ENCODE data around the gene LRP4. TPM values are rescaled to one million over a fixed set of nuclear protein-coding genes. Genes with fewer than 3 reads are reported as not detected.

The LRP4 gene
- total and polyA plus RNA-seq, 12 donors: 6.7 to 33.2 (median 18.7) TPM

DNA sequence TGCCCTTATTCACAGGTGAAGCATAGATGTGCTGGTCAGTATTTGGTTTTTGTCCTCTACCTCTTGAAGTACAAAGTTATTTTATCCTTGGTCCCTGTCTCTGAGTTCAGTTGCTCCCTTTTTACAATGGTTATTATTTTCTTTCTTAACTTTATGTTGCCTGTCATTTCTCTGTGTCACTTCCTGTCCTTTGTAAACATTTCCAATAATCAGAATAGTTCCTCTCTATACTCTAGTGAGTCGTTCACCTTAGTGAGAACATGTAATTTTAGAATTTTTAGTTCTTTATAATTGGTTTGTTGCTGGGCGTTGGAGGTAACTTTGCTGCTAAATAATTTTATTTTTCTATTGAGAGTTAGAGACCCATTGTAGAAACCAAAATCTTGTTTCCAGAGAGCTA lies 34.2 kb upstream of the LRP4 start:
- H3K9me3 ChIP-seq: no peaks in the 10 kb centered on the region
- H3K4me3 ChIP-seq: no peak overlapping the region
- no peaks in the 10 kb centered on the region for H3K27me3 ChIP-seq
- TF ChIP-seq, protein P1, sequence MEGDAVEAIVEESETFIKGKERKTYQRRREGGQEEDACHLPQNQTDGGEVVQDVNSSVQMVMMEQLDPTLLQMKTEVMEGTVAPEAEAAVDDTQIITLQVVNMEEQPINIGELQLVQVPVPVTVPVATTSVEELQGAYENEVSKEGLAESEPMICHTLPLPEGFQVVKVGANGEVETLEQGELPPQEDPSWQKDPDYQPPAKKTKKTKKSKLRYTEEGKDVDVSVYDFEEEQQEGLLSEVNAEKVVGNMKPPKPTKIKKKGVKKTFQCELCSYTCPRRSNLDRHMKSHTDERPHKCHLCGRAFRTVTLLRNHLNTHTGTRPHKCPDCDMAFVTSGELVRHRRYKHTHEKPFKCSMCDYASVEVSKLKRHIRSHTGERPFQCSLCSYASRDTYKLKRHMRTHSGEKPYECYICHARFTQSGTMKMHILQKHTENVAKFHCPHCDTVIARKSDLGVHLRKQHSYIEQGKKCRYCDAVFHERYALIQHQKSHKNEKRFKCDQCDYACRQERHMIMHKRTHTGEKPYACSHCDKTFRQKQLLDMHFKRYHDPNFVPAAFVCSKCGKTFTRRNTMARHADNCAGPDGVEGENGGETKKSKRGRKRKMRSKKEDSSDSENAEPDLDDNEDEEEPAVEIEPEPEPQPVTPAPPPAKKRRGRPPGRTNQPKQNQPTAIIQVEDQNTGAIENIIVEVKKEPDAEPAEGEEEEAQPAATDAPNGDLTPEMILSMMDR (IDR thresholded peaks at IDR 0.05): no peak
- no peak overlapping the region for H3K27ac ChIP-seq
- no peak for ATAC-seq
- DNase-seq: no peak
- intact Hi-C loops (cut with DNase I): no loop called here
- H3K36me3 ChIP-seq: peaks cover 0 to 3% (median 0%) of the 10 kb centered on the region in 9 donors
- H3K4me1 ChIP-seq: no peaks in the 10 kb centered on the region
- 62 to 80% methylated on average over 2 of the region's 2 CpGs for WGBS, 2 donors

DNA sequence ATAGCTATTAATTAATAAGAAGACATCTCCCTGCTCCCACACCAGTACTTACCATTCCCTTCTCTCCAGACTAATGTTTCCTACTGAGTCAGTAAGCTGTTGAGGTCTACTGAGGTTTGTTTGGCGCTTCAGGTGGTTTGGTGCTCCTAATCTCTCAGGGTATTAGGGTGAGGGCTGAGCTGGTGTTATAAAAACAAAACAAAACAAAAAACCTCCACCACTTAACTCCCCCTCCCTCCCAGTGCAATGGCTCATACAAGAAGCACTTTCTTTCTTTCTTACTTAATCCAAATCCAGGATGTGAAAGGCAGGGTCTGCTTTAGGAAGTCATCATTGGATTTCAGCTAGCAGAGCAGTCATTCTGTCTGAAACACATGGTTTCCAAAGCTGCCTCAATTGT lies 33.5 kb upstream of the LRP4 start:
- ATAC-seq: no peak
- intact Hi-C loops (cut with DNase I): no loop called here
- WGBS, 2 donors: 96 to 100% methylated on average over 1 of the region's 1 CpG

DNA sequence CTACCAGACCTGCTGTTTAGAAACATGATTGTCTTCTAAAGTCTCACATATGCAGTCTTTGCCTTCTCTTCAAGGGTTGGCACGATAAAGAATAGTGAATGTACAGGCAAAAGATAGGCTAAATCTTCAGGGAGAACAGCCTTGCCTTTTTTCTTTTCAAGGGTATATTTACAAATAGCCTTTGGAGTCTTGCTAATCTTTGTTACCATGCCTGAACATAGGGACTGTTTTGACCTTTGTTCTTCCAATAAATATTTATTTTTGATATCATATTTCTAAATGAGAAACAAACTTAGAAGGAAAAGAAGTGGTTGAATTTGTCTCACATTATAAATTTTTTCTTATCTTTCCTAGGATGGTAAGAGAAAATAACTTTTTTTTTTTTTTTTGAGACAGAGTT lies 30.9 kb upstream of the LRP4 start:
- TF ChIP-seq, protein P1 (IDR thresholded peaks at IDR 0.05): no peak
- intact Hi-C loops (cut with DNase I): no loop called here
- no peak for DNase-seq

More for the DNA sequence above, 33.5 kb upstream of the LRP4 start:
- TF ChIP-seq, protein P1 (IDR thresholded peaks at IDR 0.05): no peak
- Histone ChIP-seq H3K4me3 (no peak overlapping the region), H3K27ac (no peak overlapping the region), H3K9me3 (no peaks in the 10 kb centered on the region), H3K36me3 (peaks cover 0 to 3% (median 0%) of the 10 kb centered on the region in 9 donors), H3K27me3 (no peaks in the 10 kb centered on the region), H3K4me1 (no peaks in the 10 kb centered on the region)
- no peak for DNase-seq

GRCh38 chr11:46948378-46949131 lies 30.2 kb upstream of the LRP4 start:
- intact Hi-C loops (cut with DNase I): no loop called here
- no peaks in the 10 kb centered on the region for H3K4me1 ChIP-seq
- no peak overlapping the region for H3K27ac ChIP-seq
- no peaks in the 10 kb centered on the region for H3K9me3 ChIP-seq
- TF ChIP-seq, protein P1 (IDR thresholded peaks at IDR 0.05): no peak
- ATAC-seq: no peak
- DNase-seq: no peak
- H3K27me3 ChIP-seq: no peaks in the 10 kb centered on the region
- H3K36me3 ChIP-seq: peaks cover 0 to 3% (median 0%) of the 10 kb centered on the region in 9 donors
- WGBS, 2 donors: 92 to 97% methylated on average over 4 of the region's 4 CpGs
- H3K4me3 ChIP-seq: no peak overlapping the region

More for the DNA sequence above, 30.9 kb upstream of the LRP4 start:
- Histone ChIP-seq H3K36me3 (peaks cover 0 to 3% (median 0%) of the 10 kb centered on the region in 9 donors), H3K9me3 (no peaks in the 10 kb centered on the region), H3K4me1 (no peaks in the 10 kb centered on the region), H3K27me3 (no peaks in the 10 kb centered on the region), H3K27ac (no peak overlapping the region), H3K4me3 (no peak overlapping the region)
- no peak for ATAC-seq
- WGBS, 2 donors: 92 to 93% methylated on average over 1 of the region's 1 CpG

Measured in heart right ventricle (tissue), 16 donors.